SK-N-SH (cell line): Measurements from ENCODE around the gene INPP5B. TPM values are rescaled to one million over a fixed set of nuclear protein-coding genes. Genes with fewer than 3 reads are reported as not detected.

Source experiments
- CTCF ChIA-PET: fragments of 300-600, 350-600 bp; formaldehyde crosslinking; extraction: SDS; loops from one replicate; lab custom pipeline; 2021; lab: Yijun Ruan, JAX
- POLR2A ChIA-PET: fragments of 350-600 bp; sonication (Branson Sonifier 250); formaldehyde crosslinking; extraction: SDS; loops from one replicate; lab custom pipeline; 2020; ENCODE audit warnings: antibody characterized with exemption, inconsistent platforms; lab: Yijun Ruan, JAX
- DNase-seq: peaks from one replicate; pipeline ENCODE4 v3.0.0; 2012
- H2AFZ ChIP-seq: fragments of 200-600 bp; sonication (generic); 2 replicates; pipeline ENCODE4 v1.8.1; 2016; ENCODE audit warnings: antibody characterized with exemption, mild to moderate bottlenecking, low read depth
- H3F3A ChIP-seq: fragments of 200-600 bp; sonication (generic); replicated peaks from 2 replicates; pipeline ENCODE3; 2016; ENCODE audit warnings: antibody characterized with exemption, mild to moderate bottlenecking; ENCODE audit not compliant: insufficient read depth
- H3K27ac ChIP-seq, 2 experiments: fragments of 200-500 bp in 1 of 2; fragments of 200-600 bp in 1 of 2; sonication (Bioruptor generic) in 1 of 2; sonication (generic), shearing (Covaris generic) in 1 of 2; 2 replicates each; pipeline versions ENCODE4 v1.5.1 to v1.6.1; 2014 to 2016; ENCODE audit warnings: low read depth in 2 of 2, inconsistent platforms in 1 of 2, low read length in 1 of 2, mild to moderate bottlenecking in 1 of 2, mixed read lengths in 1 of 2
- H3K27me3 ChIP-seq: fragments of 200-600 bp; sonication (generic), shearing (Covaris generic); 2 replicates; pipeline ENCODE4 v1.6.1; 2016; ENCODE audit warnings: mixed run types; ENCODE audit not compliant: insufficient read depth
- H3K36me3 ChIP-seq, 2 experiments: fragments of 200-500 bp in 1 of 2; fragments of 200-600 bp in 1 of 2; sonication (Bioruptor generic) in 1 of 2; sonication (generic) in 1 of 2; replicated peaks in 1 of 2; 2 replicates each; pipeline versions ENCODE3 to v1.5.1; 2014 to 2016; ENCODE audit warnings: low read length in 1 of 2, mild to moderate bottlenecking in 1 of 2; ENCODE audit not compliant: insufficient read depth in 2 of 2, control insufficient read depth in 1 of 2
- H3K4me1 ChIP-seq, 2 experiments: fragments of 200-500 bp in 1 of 2; fragments of 200-600 bp in 1 of 2; sonication (Bioruptor generic) in 1 of 2; sonication (generic), shearing (Covaris generic) in 1 of 2; 2 replicates each; pipeline versions ENCODE4 v1.5.1 to v1.6.1; 2014 to 2016; ENCODE audit warnings: low read depth in 1 of 2, low read length in 1 of 2, mixed run types in 1 of 2; ENCODE audit not compliant: insufficient read depth in 2 of 2, control insufficient read depth in 1 of 2
- H3K4me2 ChIP-seq: fragments of 200-600 bp; sonication (generic), shearing (Covaris generic); 2 replicates; pipeline ENCODE4 v1.6.1; 2017; ENCODE audit warnings: mixed run types
- H3K4me3 ChIP-seq, 2 experiments: fragments of 200-500 bp in 1 of 2; fragments of 200-600 bp in 1 of 2; sonication (Bioruptor generic) in 1 of 2; sonication (generic), shearing (Covaris generic) in 1 of 2; 2 replicates each; pipeline versions ENCODE4 v1.5.1 to v1.8.1; 2014 to 2016; ENCODE audit warnings: low read depth in 2 of 2, inconsistent platforms in 1 of 2, low read length in 1 of 2, mild to moderate bottlenecking in 1 of 2, mixed read lengths in 1 of 2, moderate library complexity in 1 of 2
- H3K79me2 ChIP-seq: fragments of 200-600 bp; sonication (generic); 2 replicates; pipeline ENCODE4 v1.8.1; 2017; ENCODE audit warnings: mild to moderate bottlenecking; ENCODE audit not compliant: insufficient read depth
- H3K9ac ChIP-seq: fragments of 200-600 bp; sonication (generic); 2 replicates; pipeline ENCODE4 v1.6.1; 2017; ENCODE audit warnings: mixed run types
- H3K9me2 ChIP-seq: fragments of 200-600 bp; sonication (generic); 2 replicates; pipeline ENCODE4 v1.6.1; 2017; ENCODE audit warnings: mixed run types
- H3K9me3 ChIP-seq: fragments of 200-600 bp; sonication (generic); 2 replicates; pipeline ENCODE4 v1.6.1; 2017; ENCODE audit warnings: mixed run types, mild to moderate bottlenecking, moderate library complexity
- H4K20me1 ChIP-seq: fragments of 200-600 bp; sonication (generic); 2 replicates; pipeline ENCODE4 v1.6.1; 2017; ENCODE audit warnings: mild to moderate bottlenecking, mixed run types; ENCODE audit not compliant: insufficient read depth
- EP300 ChIP-seq, 2 experiments: IDR thresholded peaks; 2 replicates each; pipeline versions ENCODE4 v1.4.0 to v1.6.1; 2012; ENCODE audit warnings: borderline replicate concordance in 1 of 2, low read depth in 1 of 2, low read length in 1 of 2
- EZH2phosphoT487 ChIP-seq: fragments of 200-600 bp; sonication (generic); IDR thresholded peaks from 2 replicates; pipeline ENCODE4 v1.6.1; 2017; ENCODE audit warnings: low read depth, mixed run types, mild to moderate bottlenecking, antibody characterized with exemption, moderate library complexity, borderline replicate concordance
- FOSL2 ChIP-seq: IDR thresholded peaks from 2 replicates; pipeline ENCODE4 v1.4.0; 2012; ENCODE audit warnings: low read depth, mild to moderate bottlenecking, moderate library complexity, borderline replicate concordance
- FOXJ3 ChIP-seq: sonication (generic); formaldehyde crosslinking; IDR thresholded peaks from 2 replicates; pipeline ENCODE4 v1.5.1; 2020; ENCODE audit warnings: mild to moderate bottlenecking, missing genetic modification reagents
- FOXM1 ChIP-seq: IDR thresholded peaks from 2 replicates; pipeline ENCODE4 v1.4.0; 2012; ENCODE audit warnings: low read depth, mild to moderate bottlenecking
- GATA2 ChIP-seq: sonication (generic); formaldehyde crosslinking; IDR thresholded peaks from 2 replicates; pipeline ENCODE4 v1.5.0; 2020; ENCODE audit warnings: mild to moderate bottlenecking, missing genetic modification reagents
- IRF3 ChIP-seq: fragments of 150-350 bp; IDR thresholded peaks from 2 replicates; pipeline ENCODE4 v1.6.1; 2016; ENCODE audit warnings: mild to moderate bottlenecking, low read depth, low read length
- MEF2A ChIP-seq: IDR thresholded peaks from 2 replicates; pipeline ENCODE4 v1.4.0; 2012; ENCODE audit warnings: low read depth, borderline replicate concordance
- MXI1 ChIP-seq: IDR thresholded peaks from 2 replicates; pipeline ENCODE4 v1.6.1; 2012; ENCODE audit warnings: mild to moderate bottlenecking, low read depth, low read length, improper control_type of control experiment
- NFIC ChIP-seq: IDR thresholded peaks from 2 replicates; pipeline ENCODE4 v1.4.0; 2012; ENCODE audit warnings: borderline replicate concordance
- POLR2AphosphoS5 ChIP-seq: IDR thresholded peaks from 2 replicates; pipeline ENCODE4 v1.6.1; 2012; ENCODE audit warnings: low read depth, low read length
- RFX5 ChIP-seq: IDR thresholded peaks from 2 replicates; pipeline ENCODE4 v1.6.1; 2012; ENCODE audit warnings: mild to moderate bottlenecking, improper control_type of control experiment, low read length
- SIN3A ChIP-seq: IDR thresholded peaks from 2 replicates; pipeline ENCODE4 v1.6.1; 2012; ENCODE audit warnings: low read depth, mild to moderate bottlenecking, low read length, moderate library complexity, borderline replicate concordance
- SMC3 ChIP-seq: IDR thresholded peaks from 2 replicates; pipeline ENCODE4 v1.6.1; 2012; ENCODE audit warnings: low read depth, low read length, improper control_type of control experiment
- TCF12 ChIP-seq: IDR thresholded peaks from 2 replicates; pipeline ENCODE4 v1.4.0; 2012
- WGBS: methylation state at CpG from one replicate; pipeline ENCODE4 v1.1.6; 2017; ENCODE audit warnings: low lambda C conversion rate; 5-methylcytosine and 5-hydroxymethylcytosine counted together
- polyA plus RNA-seq, 3 experiments: library from polyadenylated mRNA; depleted of rRNA; stranded (reverse); fragments of >200 nt; gene quantifications; 2 replicates each; pipeline ENCODE4 v1.2.3, GENCODE V29; 2012

The INPP5B gene
- polyA plus RNA-seq, 1 of the 3 experiments (the other 2 are of a cell fraction), result 10.5 TPM

DNA sequence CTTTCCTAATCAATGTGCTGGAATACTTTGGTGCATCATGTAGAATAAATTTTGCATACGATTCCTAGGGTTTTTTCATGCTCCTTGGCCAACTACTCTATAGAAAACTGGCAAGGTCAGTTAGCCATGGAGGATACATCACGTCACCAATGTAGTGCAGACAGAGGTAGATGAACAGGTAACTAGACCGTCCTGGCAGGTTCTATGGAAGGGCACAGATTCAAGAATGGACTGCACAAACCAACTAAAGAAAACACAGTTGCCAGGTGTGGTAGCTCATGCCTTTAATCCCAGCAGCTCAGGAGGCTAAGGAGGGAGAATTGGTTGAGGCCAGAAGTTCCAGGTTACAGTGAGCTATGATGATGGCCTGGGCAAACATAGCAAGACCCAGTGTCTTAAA lies 97.4 kb downstream of the INPP5B start (continued):
- TF ChIP-seq SIN3A, result no peak
- no peak for TF ChIP-seq EZH2phosphoT487

GRCh38 chr1:37846647-37847339 lies 100.1 kb downstream of the INPP5B start:
- H3K36me3 ChIP-seq, result peaks cover 26 to 35% of the 10 kb centered on the region in 2 experiments
- WGBS, result 94% methylated on average over 4 of the region's 4 CpGs
- H2AFZ ChIP-seq, result no peak overlapping the region
- peaks cover 46% of the 10 kb centered on the region for H4K20me1 ChIP-seq
- ChIA-PET POLR2A (interaction anchor here (0.6 kb wide), 1 partner anchor 27 kb away, joined by 3 read pairs; no protein-coding TSS in a partner anchor), CTCF (interaction anchor here (1.3 to 3.2 kb wide), 3 partner anchors 13 to 35 kb away, joined by 3 to 11 read pairs (median 3); partner anchors contain the start of gene MTF1)
- no peaks in the 10 kb centered on the region for H3K9me3 ChIP-seq
- peaks cover 0 to 5% of the 10 kb centered on the region in 2 experiments; a peak in 2 of 4 replicates for H3K4me1 ChIP-seq
- no peaks in the 10 kb centered on the region for H3K9me2 ChIP-seq
- peaks cover 3% of the 10 kb centered on the region for H3F3A ChIP-seq
- H3K27ac ChIP-seq, result no peak overlapping the region
- peaks cover 87% of the 10 kb centered on the region for H3K79me2 ChIP-seq
- DNase-seq, result no peak
- H3K4me2 ChIP-seq, result no peak overlapping the region
- no peak overlapping the region for H3K9ac ChIP-seq
- no peak for TF ChIP-seq SMC3
- no peak for TF ChIP-seq FOXM1
- TF ChIP-seq POLR2AphosphoS5, result no peak
- TF ChIP-seq FOSL2, result no peak
- no peak for TF ChIP-seq FOXJ3 (CRISPR knock-in tag)
- TF ChIP-seq MXI1, result no peak
- TF ChIP-seq GATA2 (CRISPR knock-in tag), result no peak
- no peak for TF ChIP-seq TCF12
- no peak for TF ChIP-seq NFIC
- no peak for TF ChIP-seq RFX5
- TF ChIP-seq MEF2A, result no peak
- H3K27me3 ChIP-seq, result no peaks in the 10 kb centered on the region
- no peak overlapping the region for H3K4me3 ChIP-seq

- peaks cover 30 to 33% of the 10 kb centered on the region in 2 experiments for H3K36me3 ChIP-seq
- TF ChIP-seq EP300 (IDR thresholded peaks at IDR 0.05; ENCODE audit: borderline replicate concordance in 1 of 2, low read depth in 1 of 2, low read length in 1 of 2), result no peak
- no peak for TF ChIP-seq IRF3
- H3K4me2 ChIP-seq, result no peak overlapping the region
- no peak overlapping the region for H2AFZ ChIP-seq
- peaks cover 43% of the 10 kb centered on the region for H4K20me1 ChIP-seq
- no peak overlapping the region for H3K9ac ChIP-seq
- no peaks in the 10 kb centered on the region for H3K27me3 ChIP-seq
- no peaks in the 10 kb centered on the region for H3K9me3 ChIP-seq
- POLR2A ChIA-PET, result no interaction called here
- H3K79me2 ChIP-seq, result peaks cover 85% of the 10 kb centered on the region
- no peaks in the 10 kb centered on the region for H3K9me2 ChIP-seq
- CTCF ChIA-PET, result interaction anchor here (1.5 to 3.2 kb wide), 2 partner anchors 14 to 25 kb away, joined by 3 to 11 read pairs; partner anchors contain the start of gene MTF1
- H3K4me1 ChIP-seq, result peaks cover 0 to 5% of the 10 kb centered on the region in 2 experiments; a peak in 1 of 4 replicates
- no peak overlapping the region for H3K4me3 ChIP-seq
- WGBS, result 94% methylated on average over 3 of the region's 3 CpGs
- no peaks in the 10 kb centered on the region for H3F3A ChIP-seq
- DNase-seq, result no peak
- no peak overlapping the region for H3K27ac ChIP-seq
Observed at GRCh38 chr1:37845786-37846185, 101.1 kb downstream of the INPP5B start.
